ENCODE data around the gene BANF1.
A peak's percentile ranks its signal among the peaks of the same experiment; 100 is the strongest.

The BANF1 gene

GRCh38 chr11:66001942-66002647 is at the start of gene BANF1, which contains the start of gene EIF1AD:
BANF1 (plus strand) TSS chr11:66002503; CDS start chr11:66003251, 748 bp downstream.
EIF1AD (minus strand) TSS chr11:66002157; CDS start chr11:66000389, 1,768 bp downstream.
- DNase-seq: peak; percentile 93 to 97

GRCh38 chr11:65953471-65953870 is 48.8 kb upstream of the BANF1 start:
- no peak for DNase-seq

GRCh38 chr11:65954771-65955170 is 47.5 kb upstream of the BANF1 start:
- DNase-seq: no peak

- DNase-seq: no peak
These were observed 44.0 kb upstream of the BANF1 start for GRCh38 chr11:65958291-65958690.

DNA sequence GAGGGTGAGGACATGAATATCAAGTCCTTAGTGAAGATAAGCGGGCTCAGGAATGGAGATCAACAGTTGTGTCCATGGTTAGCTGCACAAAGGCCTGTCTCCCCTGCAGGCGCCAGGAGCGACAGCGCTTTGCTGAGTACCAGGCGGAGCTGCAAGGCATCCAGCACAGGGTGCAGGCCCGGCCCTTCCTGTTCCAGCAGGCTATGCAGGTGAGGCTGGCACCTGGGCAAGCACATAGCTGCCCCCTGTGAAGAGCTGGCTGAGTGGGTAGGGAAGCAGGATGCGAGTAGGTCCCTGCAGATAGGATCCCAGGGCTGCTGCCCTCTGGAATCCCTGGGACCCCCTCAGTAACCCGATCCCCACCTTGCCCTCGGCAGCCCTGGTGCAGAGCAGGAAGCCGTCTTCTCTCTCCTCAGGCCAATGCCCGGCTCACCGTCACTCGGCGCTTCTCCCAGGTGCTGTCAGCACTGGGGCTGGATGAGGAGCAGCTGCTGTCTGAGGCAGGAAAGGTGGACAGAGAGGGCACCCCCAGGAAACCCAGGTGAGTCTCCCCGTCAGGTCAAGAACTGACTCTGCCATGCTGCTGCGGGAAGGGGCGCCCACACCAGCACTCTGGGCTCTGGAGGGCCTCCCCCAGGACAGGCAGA is 43.4 kb upstream of the BANF1 start:
- no peak for DNase-seq

GRCh38 chr11:65960824-65961266 is 41.5 kb upstream of the BANF1 start:
- no peak for DNase-seq

GRCh38 chr11:65961267-65962140 is 40.8 kb upstream of the BANF1 start, which contains the start of gene SART1:
SART1 (plus strand) TSS chr11:65961734; CDS start chr11:65961781, 47 bp downstream.
- DNase-seq: peak; percentile 96 to 97

GRCh38 chr11:65962141-65962564 is 40.1 kb upstream of the BANF1 start:
- DNase-seq: no peak

- DNase-seq: no peak
These were observed 37.4 kb upstream of the BANF1 start for GRCh38 chr11:65964906-65965305.

- DNase-seq: no peak
These were observed 36.1 kb upstream of the BANF1 start for GRCh38 chr11:65965986-65966762.

DNA sequence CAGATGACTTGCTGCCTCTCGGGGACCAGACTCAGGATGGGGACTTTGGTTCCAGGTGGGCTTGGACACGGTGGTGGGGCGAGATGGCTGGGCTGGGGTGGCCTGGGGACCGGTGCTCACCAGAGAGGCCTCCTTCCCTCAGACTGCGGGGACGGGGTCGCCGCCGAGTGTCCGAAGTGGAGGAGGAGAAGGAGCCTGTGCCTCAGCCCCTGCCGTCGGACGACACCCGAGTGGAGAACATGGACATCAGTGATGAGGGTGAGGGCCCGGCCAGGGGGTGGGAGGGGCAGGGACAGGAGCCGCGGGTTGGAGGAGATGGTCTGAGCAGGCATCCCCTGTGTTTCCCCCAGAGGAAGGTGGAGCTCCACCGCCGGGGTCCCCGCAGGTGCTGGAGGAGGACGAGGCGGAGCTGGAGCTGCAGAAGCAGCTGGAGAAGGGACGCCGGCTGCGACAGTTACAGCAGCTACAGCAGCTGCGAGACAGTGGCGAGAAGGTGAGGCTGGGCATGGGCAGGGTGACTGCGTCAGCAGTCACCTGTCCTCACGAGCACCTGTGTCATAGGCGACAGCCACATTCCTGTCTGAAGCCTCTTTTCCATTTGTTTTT is 34.9 kb upstream of the BANF1 start:
- DNase-seq: no peak

DNA sequence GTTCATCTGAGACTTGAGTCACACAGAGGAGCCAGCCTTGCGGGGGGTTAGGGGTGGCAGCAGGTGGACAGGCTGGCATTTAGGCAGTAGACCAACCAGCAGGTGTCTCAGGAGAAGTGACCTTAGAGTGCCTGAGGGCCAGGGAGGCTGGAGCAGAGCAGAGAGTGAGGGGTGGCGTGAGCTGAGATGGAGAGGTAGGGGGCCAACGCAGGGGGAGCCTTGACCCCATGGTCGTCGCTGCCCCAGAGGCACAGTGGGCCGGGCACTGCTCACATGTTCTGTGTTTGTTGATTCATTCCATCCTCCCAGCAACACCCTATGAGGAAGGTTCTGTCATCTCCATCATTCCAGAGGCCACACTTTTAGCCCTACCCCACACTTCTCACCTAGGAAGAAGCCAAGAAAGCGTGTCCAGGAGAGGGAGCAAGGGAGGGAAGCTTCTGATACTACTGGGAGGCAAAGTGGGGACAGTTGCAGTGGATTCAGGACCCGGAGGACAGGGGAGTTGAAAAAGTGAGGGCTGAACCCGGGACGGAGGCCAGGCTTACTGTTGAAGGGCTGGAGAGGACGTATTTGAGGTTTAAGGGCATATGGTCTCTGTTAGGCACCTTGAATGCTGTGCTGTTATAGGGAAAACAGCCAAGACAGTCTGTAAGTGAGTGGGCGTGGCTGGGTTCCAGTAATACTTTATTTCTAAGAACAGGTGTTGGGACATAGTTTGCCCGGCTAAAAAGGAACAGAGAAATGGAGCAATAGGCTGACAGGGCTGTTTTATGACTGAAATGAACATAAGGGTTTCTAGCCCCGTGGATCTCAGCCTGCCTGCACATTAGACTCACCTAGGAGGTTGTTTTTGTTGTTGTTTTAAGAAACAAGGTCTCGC is 33.5 kb upstream of the BANF1 start:
- peak; percentile 49 to 77 for DNase-seq

DNA sequence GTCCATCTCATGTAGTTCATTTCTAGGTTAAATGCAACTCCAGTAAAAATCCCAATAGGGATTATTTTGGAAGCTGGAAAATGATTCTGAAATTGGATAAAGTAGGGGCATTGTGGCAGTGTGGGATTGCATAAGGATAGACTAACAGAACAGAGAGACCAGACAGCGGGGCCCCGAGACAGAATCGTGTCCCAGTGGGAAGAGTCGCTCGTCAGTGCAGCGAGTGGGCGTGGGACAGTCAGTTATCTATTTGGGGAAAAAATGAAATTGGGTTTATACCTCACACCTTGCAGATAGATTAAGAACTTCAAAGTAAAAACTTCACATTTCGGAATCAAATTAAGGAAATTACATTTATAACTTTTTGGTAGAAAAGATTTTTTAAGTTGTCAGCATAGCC is 30.2 kb upstream of the BANF1 start:
- DNase-seq: no peak

GRCh38 chr11:65973439-65974110 is 28.7 kb upstream of the BANF1 start:
- no peak for DNase-seq

GRCh38 chr11:65975771-65976170 is 26.5 kb upstream of the BANF1 start:
- no peak for DNase-seq

DNA sequence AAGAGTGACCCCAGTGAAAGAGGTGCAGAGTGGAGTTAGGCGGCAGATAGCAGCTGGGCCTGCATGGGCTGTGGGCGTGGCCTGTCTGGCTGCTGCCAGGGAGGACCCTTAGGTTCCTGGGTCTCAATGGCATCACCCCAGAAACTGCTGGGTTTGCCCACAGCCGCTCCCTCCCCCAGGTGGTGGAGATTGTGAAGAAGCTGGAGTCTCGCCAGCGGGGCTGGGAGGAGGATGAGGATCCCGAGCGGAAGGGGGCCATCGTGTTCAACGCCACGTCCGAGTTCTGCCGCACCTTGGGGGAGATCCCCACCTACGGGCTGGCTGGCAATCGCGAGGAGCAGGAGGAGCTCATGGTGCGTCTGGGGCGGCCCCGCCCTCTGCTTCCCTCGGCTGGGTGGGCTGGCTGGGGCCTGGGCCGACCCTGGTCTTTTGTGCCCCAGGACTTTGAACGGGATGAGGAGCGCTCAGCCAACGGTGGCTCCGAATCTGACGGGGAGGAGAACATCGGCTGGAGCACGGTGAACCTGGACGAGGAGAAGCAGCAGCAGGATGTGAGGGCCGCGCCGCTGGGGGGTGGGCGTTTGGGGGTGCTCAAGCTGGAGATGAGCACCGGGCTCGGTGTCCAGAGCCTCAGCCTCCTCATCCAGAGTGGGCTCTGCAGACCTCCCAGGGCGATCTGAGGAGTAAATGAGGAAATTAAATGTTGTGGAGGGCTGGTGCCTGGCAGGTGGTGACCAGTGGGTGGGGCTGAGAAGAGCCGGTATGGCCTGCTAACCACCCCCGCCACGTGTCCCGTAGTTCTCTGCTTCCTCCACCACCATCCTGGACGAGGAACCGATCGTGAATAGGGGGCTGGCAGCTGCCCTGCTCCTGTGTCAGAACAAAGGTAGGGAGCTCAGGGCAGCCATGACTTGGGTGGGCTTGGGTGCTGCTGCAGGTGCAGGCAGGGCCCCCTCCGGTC is 25.8 kb upstream of the BANF1 start:
- DNase-seq: no peak

DNA sequence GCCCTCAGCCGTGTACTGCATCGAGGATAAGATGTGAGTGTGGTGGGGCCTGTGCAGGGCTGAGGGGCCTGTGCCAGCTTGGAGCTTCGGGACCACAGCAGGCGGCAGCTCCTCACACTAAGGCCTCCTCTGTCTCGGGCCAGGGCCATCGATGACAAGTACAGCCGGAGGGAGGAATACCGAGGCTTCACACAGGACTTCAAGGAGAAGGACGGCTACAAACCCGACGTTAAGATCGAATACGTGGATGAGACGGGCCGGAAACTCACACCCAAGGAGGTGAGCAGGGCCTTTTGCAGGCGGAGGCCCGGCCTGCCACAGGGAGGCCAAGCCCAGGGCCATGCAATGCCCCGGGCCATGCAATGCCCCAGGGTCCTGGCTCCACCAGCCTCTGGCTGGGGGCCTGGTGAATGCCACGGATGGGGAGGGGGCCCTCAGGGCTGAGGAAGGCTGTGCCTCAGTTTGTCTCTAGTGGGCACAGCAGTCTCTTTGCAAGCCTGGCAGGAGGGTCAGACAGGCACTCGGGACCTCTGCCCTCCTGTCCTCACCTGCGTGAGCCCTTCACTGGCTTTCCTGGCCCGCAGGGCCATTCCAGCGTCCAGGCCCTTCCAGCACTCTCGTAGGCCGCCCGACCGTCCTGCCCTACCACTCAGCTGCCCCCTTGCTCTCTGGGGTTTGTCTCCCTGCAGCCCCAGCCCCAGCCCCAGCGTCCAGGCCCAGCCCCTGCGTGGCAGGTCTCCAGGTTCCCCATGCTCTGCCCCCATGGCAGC is 24.5 kb upstream of the BANF1 start:
- no peak for DNase-seq
